NCI-H1436 (cell line): Measurements from ENCODE around the gene ADAM21.
"Not testable (repeated sequence)": the region's sequence is repeated elsewhere in the genome, so short reads cannot be mapped to it uniquely, and the experiment has no call there.

Experiments used
- DNase-seq: peaks from one replicate; lab custom pipeline; 2025; lab: John Stamatoyannopoulos, UW

Gene ADAM21

GRCh38 chr14:70477356-70478105 is 25.6 kb downstream of the ADAM21 start:
- DNase-seq = not testable (repeated sequence)

DNA sequence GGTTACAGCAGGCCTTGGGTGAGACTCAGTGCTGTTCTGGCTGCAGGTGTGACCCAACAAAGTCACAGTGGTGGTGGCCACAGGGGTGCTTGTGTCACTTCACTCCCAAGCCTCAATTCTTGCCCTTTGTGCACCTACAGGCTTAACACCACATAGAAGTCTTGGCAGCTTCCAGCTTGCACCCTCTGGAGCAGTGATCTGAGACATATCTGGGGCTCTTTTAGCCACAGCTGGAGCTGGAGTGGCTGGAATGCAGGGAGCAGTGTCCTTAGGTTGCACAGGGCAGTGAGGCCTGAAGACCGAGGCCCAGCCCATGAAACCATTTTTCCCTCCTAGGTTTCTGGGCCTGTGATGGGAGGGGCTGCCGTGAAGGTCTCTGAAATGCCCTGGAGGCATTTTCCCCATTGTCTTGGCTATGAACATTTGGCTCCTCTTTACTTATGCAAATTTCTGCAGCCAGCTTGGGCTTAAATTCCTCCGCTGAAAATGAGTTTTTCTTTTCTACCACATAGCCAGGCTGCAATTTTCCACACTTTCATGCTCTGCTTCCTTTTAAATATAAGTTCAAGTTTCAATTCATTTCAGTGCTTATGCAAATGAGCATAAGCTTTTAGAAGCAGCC is 37.7 kb downstream of the ADAM21 start:
- DNase-seq = no peak

DNA sequence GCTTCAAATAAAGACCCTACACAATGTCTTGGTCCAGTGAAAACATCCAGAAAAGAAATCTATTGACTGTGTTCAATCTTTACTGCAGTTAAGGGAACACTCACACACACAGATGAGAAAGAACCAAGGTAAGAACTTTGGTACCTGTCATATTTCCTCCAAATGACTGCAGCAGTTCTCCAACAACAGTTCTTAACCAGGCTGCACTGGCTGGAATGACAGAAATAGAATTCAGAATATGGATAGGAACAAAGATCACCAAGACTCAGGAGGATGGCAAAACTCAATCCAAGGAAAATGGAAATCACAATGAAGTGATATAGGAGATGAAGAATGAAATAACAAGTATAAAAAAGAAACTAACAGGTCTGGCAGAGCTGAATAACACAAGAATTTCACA is 46.2 kb downstream of the ADAM21 start:
- DNase-seq = no peak
